Placental epithelial cell (primary cell): ENCODE data around the gene GIGYF2. TPM values are rescaled to one million over a fixed set of nuclear protein-coding genes. Genes with fewer than 3 reads are reported as not detected.

ENCODE experiments used
- small RNA-seq: library from RNA; depleted of rRNA; stranded (forward); fragments of <200 nt; gene quantifications from one replicate; pipeline ENCODE3, GENCODE V24; 2012
- total RNA-seq: library from RNA; depleted of rRNA; stranded (reverse); fragments of >200 nt; gene quantifications from 2 replicates; pipeline ENCODE4 v1.2.3, GENCODE V29; 2012

The GIGYF2 gene, protein sequence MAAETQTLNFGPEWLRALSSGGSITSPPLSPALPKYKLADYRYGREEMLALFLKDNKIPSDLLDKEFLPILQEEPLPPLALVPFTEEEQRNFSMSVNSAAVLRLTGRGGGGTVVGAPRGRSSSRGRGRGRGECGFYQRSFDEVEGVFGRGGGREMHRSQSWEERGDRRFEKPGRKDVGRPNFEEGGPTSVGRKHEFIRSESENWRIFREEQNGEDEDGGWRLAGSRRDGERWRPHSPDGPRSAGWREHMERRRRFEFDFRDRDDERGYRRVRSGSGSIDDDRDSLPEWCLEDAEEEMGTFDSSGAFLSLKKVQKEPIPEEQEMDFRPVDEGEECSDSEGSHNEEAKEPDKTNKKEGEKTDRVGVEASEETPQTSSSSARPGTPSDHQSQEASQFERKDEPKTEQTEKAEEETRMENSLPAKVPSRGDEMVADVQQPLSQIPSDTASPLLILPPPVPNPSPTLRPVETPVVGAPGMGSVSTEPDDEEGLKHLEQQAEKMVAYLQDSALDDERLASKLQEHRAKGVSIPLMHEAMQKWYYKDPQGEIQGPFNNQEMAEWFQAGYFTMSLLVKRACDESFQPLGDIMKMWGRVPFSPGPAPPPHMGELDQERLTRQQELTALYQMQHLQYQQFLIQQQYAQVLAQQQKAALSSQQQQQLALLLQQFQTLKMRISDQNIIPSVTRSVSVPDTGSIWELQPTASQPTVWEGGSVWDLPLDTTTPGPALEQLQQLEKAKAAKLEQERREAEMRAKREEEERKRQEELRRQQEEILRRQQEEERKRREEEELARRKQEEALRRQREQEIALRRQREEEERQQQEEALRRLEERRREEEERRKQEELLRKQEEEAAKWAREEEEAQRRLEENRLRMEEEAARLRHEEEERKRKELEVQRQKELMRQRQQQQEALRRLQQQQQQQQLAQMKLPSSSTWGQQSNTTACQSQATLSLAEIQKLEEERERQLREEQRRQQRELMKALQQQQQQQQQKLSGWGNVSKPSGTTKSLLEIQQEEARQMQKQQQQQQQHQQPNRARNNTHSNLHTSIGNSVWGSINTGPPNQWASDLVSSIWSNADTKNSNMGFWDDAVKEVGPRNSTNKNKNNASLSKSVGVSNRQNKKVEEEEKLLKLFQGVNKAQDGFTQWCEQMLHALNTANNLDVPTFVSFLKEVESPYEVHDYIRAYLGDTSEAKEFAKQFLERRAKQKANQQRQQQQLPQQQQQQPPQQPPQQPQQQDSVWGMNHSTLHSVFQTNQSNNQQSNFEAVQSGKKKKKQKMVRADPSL (N-terminal part only)
- total RNA-seq = 41.2 and 49.6 TPM in 2 replicates

GRCh38 chr2:232697059-232697806 lies at the start of gene GIGYF2:
Gene GIGYF2, plus strand, starts transcription at chr2:232697331. Its CDS starts 37,867 bp downstream, at chr2:232735198.

GRCh38 chr2:232776435-232776834 lies 79.3 kb downstream of the GIGYF2 start, which contains the start of gene KCNJ13:
Gene KCNJ13, minus strand, starts transcription at chr2:232776565. Its CDS starts 5,203 bp downstream, at chr2:232771362.

GRCh38 chr2:232870018-232870765 lies 173.1 kb downstream of the GIGYF2 start, which contains the start of gene SNORC:
Gene SNORC, plus strand, starts transcription at chr2:232870264. Its CDS starts 78 bp downstream, at chr2:232870342.

Small RNA genes lying within 50 kb of the gene (small RNA-seq; reads per million reads assigned to genes)
- gene RF00019 = not detected
- gene RN7SL359P = 0.12 reads per million
- not detected for gene RNU6-107P

Other genes starting within 250 kb of the GIGYF2 start
- gene ALPI, start 241.2 kb upstream of the GIGYF2 start, total RNA-seq = not detected in 2 replicates
- not detected in 2 replicates for gene ECEL1, start 209.5 kb upstream of the GIGYF2 start, total RNA-seq
- not detected in 2 replicates for gene PRSS56, start 176.9 kb upstream of the GIGYF2 start, total RNA-seq
- gene CHRND, start 171.2 kb upstream of the GIGYF2 start, total RNA-seq = not detected in 2 replicates
- 0.39 TPM in 1 of 2 replicates, not detected in the other for gene CHRNG, start 157.6 kb upstream of the GIGYF2 start, total RNA-seq
- gene TIGD1, start 146.8 kb upstream of the GIGYF2 start, total RNA-seq = 3.4 and 5.5 TPM in 2 replicates
- 82.8 and 101 TPM in 2 replicates for gene EIF4E2, start 146.6 kb upstream of the GIGYF2 start, total RNA-seq
- 3.8 and 5.5 TPM in 2 replicates for gene EFHD1, start 63.7 kb upstream of the GIGYF2 start, total RNA-seq
- 3.1 and 7.5 TPM in 2 replicates for gene KCNJ13, start 79.2 kb downstream of the GIGYF2 start, total RNA-seq
- 0.33 and 0.79 TPM in 2 replicates for gene SNORC, start 172.9 kb downstream of the GIGYF2 start, total RNA-seq